Upper lobe of left lung (tissue), 4 donors: ENCODE data around the gene STARD9.

Source experiments
- EP300 ChIP-seq, 4 donors: sonication (generic); formaldehyde crosslinking; IDR thresholded peaks; one replicate each; pipeline ENCODE4 v1.5.1; 2017; ENCODE audit warnings: antibody characterized with exemption in 4 of 4, control low read depth in 2 of 4
- POLR2A ChIP-seq, 4 donors: fragments of 450-650 bp; IDR thresholded peaks; one replicate each; pipeline ENCODE4 v1.5.1; 2016 to 2017; ENCODE audit warnings: antibody characterized with exemption in 4 of 4, mild to moderate bottlenecking in 2 of 4
- POLR2AphosphoS5 ChIP-seq, 2 donors: sonication (generic); formaldehyde crosslinking; IDR thresholded peaks; one replicate each; pipeline ENCODE4 v1.5.1; 2017; ENCODE audit warnings: antibody characterized with exemption in 2 of 2
- TF ChIP-seq, protein P1 (sequence below), 6 experiments: fragments of 450-650 bp in 4 of 6; fragments of 200-600 bp in 2 of 6; sonication (generic) in 2 of 6; IDR thresholded peaks; one replicate each; pipeline ENCODE4 v1.5.1; 2016 to 2019; ENCODE audit warnings: antibody characterized with exemption in 6 of 6

DNA sequence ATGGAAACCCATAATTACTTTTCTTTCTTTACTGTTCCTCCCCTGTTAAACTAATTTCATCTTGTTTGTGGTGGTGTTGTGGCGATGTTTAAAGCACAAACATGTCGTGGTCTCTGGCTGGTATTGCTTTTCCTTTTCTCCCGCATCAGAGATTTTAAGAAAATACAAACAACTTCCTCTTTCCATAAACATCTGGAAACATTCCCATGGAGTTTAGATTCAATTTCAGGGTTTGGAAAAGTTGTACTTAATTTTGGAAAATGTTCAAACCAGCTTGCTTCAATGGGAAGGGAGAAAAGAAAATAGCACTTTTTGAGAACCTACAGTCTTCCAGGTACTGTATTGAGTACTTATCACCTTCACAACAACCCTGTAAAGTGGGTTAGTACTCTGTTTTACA lies 30.4 kb downstream of the STARD9 start:
- TF ChIP-seq POLR2AphosphoS5 (IDR thresholded peaks at IDR 0.05) (no peak), POLR2A (IDR thresholded peaks at IDR 0.05) (no peak), EP300 (IDR thresholded peaks at IDR 0.05) (no peak)
- TF ChIP-seq, protein P1, sequence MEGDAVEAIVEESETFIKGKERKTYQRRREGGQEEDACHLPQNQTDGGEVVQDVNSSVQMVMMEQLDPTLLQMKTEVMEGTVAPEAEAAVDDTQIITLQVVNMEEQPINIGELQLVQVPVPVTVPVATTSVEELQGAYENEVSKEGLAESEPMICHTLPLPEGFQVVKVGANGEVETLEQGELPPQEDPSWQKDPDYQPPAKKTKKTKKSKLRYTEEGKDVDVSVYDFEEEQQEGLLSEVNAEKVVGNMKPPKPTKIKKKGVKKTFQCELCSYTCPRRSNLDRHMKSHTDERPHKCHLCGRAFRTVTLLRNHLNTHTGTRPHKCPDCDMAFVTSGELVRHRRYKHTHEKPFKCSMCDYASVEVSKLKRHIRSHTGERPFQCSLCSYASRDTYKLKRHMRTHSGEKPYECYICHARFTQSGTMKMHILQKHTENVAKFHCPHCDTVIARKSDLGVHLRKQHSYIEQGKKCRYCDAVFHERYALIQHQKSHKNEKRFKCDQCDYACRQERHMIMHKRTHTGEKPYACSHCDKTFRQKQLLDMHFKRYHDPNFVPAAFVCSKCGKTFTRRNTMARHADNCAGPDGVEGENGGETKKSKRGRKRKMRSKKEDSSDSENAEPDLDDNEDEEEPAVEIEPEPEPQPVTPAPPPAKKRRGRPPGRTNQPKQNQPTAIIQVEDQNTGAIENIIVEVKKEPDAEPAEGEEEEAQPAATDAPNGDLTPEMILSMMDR (IDR thresholded peaks at IDR 0.05), result no peak
